Measurements from ENCODE around the gene LYSMD2.

The LYSMD2 gene

GRCh38 chr15:51731549-51732267 lies 5.7 kb downstream of the LYSMD2 start:
- peak; percentile 71 for DNase-seq (ENCODE audit: low read depth)
- no peak overlapping the region for H3K4me3 ChIP-seq (ENCODE audit: control insufficient read depth, low read depth, low read length)

DNA sequence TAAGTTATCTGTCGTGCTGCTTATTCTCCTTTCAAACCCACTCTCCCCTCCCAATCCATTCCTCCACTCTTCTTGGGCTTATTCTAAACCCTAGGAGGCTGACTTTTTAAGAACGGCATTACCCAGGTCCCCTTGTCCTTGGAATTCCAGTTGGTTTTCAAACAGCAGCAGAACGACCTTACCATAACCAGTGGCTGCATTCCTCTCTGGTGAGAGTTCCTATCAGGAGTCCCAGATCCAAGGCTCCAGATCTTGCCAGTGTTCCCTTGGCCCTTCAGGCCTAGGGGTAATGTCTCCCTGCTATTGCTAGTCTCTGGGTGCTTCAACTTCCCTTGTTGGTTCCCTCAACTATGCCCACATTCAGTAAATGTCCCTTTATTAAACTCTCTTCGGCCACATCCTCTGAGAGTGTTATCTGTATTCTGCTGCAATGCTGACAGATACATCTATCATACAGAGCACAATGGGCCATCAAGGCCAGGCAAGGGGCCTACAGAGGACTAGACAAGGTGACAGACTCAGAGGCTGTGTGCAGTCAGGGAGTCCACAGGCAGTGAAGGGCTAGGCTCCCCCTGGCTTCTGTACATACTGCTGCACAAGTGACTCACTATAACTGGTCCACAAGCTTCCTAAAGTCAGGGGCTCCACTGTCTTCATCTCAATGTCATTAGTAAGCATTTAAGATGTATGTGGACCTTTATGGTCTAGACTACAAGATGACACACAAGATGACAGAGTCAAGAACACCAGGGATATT lies 10.1 kb downstream of the LYSMD2 start:
- TF ChIP-seq, protein P1, sequence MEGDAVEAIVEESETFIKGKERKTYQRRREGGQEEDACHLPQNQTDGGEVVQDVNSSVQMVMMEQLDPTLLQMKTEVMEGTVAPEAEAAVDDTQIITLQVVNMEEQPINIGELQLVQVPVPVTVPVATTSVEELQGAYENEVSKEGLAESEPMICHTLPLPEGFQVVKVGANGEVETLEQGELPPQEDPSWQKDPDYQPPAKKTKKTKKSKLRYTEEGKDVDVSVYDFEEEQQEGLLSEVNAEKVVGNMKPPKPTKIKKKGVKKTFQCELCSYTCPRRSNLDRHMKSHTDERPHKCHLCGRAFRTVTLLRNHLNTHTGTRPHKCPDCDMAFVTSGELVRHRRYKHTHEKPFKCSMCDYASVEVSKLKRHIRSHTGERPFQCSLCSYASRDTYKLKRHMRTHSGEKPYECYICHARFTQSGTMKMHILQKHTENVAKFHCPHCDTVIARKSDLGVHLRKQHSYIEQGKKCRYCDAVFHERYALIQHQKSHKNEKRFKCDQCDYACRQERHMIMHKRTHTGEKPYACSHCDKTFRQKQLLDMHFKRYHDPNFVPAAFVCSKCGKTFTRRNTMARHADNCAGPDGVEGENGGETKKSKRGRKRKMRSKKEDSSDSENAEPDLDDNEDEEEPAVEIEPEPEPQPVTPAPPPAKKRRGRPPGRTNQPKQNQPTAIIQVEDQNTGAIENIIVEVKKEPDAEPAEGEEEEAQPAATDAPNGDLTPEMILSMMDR (conservative IDR thresholded peaks at IDR 0.05; ENCODE audit: control insufficient read depth, insufficient read depth, low read depth, low read length): peak; percentile 50
- no peak overlapping the region for H3K4me3 ChIP-seq (ENCODE audit: control insufficient read depth, low read depth, low read length)
- DNase-seq (ENCODE audit: low read depth): peak; percentile 51

More at GRCh38 chr15:51731549-51732267, 5.7 kb downstream of the LYSMD2 start:
- TF ChIP-seq, protein P1 (conservative IDR thresholded peaks at IDR 0.05; ENCODE audit: control insufficient read depth, insufficient read depth, low read depth, low read length): no peak

- TF ChIP-seq, protein P1 (conservative IDR thresholded peaks at IDR 0.05; ENCODE audit: control insufficient read depth, insufficient read depth, low read depth, low read length): peak; percentile 3
- H3K4me3 ChIP-seq (ENCODE audit: control insufficient read depth, low read depth, low read length): no peak overlapping the region
- peak; percentile 91 for DNase-seq (ENCODE audit: low read depth)
Observed at GRCh38 chr15:51726302-51727073, 11.0 kb downstream of the LYSMD2 start.

GRCh38 chr15:51724673-51725072 lies 12.8 kb downstream of the LYSMD2 start:
- TF ChIP-seq, protein P1 (conservative IDR thresholded peaks at IDR 0.05; ENCODE audit: control insufficient read depth, insufficient read depth, low read depth, low read length): no peak
- DNase-seq (ENCODE audit: low read depth): no peak
- H3K4me3 ChIP-seq (ENCODE audit: control insufficient read depth, low read depth, low read length): no peak overlapping the region

DNA sequence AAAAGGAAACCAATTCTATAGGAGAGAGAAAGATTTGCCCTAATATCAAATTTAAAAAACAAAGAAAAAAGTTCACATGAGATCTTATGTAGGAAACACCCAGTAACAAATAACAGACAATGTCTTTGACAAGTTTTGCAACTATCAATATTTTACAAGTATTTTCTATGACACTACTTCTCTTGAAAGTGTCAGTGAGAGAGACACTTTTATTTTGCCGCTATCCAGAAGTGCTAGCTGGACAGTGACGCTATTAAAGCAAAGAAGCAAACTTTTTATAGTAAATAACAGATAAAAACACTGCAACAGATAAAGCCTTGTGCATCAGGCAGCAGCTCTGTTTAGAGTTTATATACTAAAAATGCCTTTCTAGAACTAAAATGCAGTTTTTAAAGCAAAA lies 13.3 kb downstream of the LYSMD2 start:
- TF ChIP-seq, protein P1 (conservative IDR thresholded peaks at IDR 0.05; ENCODE audit: control insufficient read depth, insufficient read depth, low read depth, low read length): no peak
- no peak for DNase-seq (ENCODE audit: low read depth)
- no peak overlapping the region for H3K4me3 ChIP-seq (ENCODE audit: control insufficient read depth, low read depth, low read length)

GRCh38 chr15:51721199-51721960 lies 16.1 kb downstream of the LYSMD2 start:
- H3K4me3 ChIP-seq (ENCODE audit: control insufficient read depth, low read depth, low read length): no peak overlapping the region
- TF ChIP-seq, protein P1 (conservative IDR thresholded peaks at IDR 0.05; ENCODE audit: control insufficient read depth, insufficient read depth, low read depth, low read length): no peak
- DNase-seq (ENCODE audit: low read depth): peak; percentile 36

Data from fibroblast of mammary gland (primary cell).